Psoas muscle (tissue), 8 donors: Measurements from ENCODE around the gene USP24. TPM values are rescaled to one million over a fixed set of nuclear protein-coding genes. Genes with fewer than 3 reads are reported as not detected.

ENCODE experiments used
- ATAC-seq, 4 donors: fragments of 200-7000 bp; cut with Tn5 transposase; one replicate each; pipeline ENCODE4 v1.9.1; 2020; ENCODE audit warnings: moderate library complexity in 3 of 4, mild to moderate bottlenecking in 2 of 4
- DNase-seq, 2 donors: peaks; one replicate each; pipeline ENCODE4 v3.0.0-alpha.2; 2020
- H3K27ac ChIP-seq: fragments of 200-600 bp; one replicate; pipeline ENCODE4 v1.8.0; 2022
- H3K27me3 ChIP-seq, 3 donors: fragments of 200-600 bp in 1 of 3; one replicate each; pipeline versions ENCODE4 v1.6.1 to v1.8.0; 2013 to 2022; ENCODE audit warnings: low read length in 2 of 3, mild to moderate bottlenecking in 2 of 3, moderate library complexity in 1 of 3; ENCODE audit not compliant: insufficient read depth in 3 of 3
- H3K36me3 ChIP-seq, 2 donors: fragments of 200-600 bp in 1 of 2; one replicate each; pipeline versions ENCODE4 v1.6.1 to v1.8.0; 2013 to 2022; ENCODE audit warnings: low read depth in 1 of 2, mild to moderate bottlenecking in 1 of 2, moderate library complexity in 1 of 2; ENCODE audit not compliant: insufficient read depth in 1 of 2
- H3K4me1 ChIP-seq: fragments of 200-600 bp; one replicate; pipeline ENCODE4 v1.8.0; 2022
- H3K4me3 ChIP-seq: fragments of 200-600 bp; one replicate; pipeline ENCODE4 v1.8.0; 2022; ENCODE audit warnings: mild to moderate bottlenecking
- H3K9me3 ChIP-seq: fragments of 200-600 bp; one replicate; pipeline ENCODE4 v1.8.0; 2022
- CTCF ChIP-seq: fragments of 200-600 bp; IDR thresholded peaks from one replicate; pipeline ENCODE4 v1.8.0; 2022; ENCODE audit warnings: antibody characterized with exemption
- WGBS, 3 donors: extraction: QIAGEN DNeasy Blood & Tissue Kit; methylation state at CpG; one replicate each; pipeline versions ENCODE4 v1.1.6 to v1.1.7; 2013; 5-methylcytosine and 5-hydroxymethylcytosine counted together
- intact Hi-C, 2 donors: fragments of 100-400 bp; cut with DNase I; formaldehyde crosslinking; loops; one replicate each; pipeline versions ENCODE4 v1.11.0 to v1.14.2; 2022
- polyA plus RNA-seq, 3 donors: library from polyadenylated mRNA; stranded (reverse); fragments of 200-250 nt; gene quantifications; one replicate each; pipeline ENCODE4 v1.2.3, GENCODE V29; 2013
- total RNA-seq, 4 donors: library from RNA; stranded (reverse); fragmentation: NEBNext Ultra II Directional in 2 of 4; extraction: Animal tissue kit (Norgen Biotek cat#: 25700) in 2 of 4; gene quantifications; one replicate each; pipeline versions ENCODE4 v1.2.1 to v1.2.4, GENCODE V29; 2021 to 2023
- donor health status: healthy with polysubstance abuse.
- donor health status: DM: no; HTN: no; CAD: no; lungs with moderate emphysema.
- donor health status: Bipolar disorder and iron deficiency.
- donor health status: healthy.
- donor health status: DM: yes; HTN: yes; CAD: no.
- donor health status: DM: no; HTN: no; CAD: no.
- donor health status: DM: no; HTN: no; CAD: no.
- donor health status: DM: yes; HTN: yes; CAD: no.

USP24 gene
- total and polyA plus RNA-seq, 7 donors: 14.6 to 67.9 (median 53.2) TPM

DNA sequence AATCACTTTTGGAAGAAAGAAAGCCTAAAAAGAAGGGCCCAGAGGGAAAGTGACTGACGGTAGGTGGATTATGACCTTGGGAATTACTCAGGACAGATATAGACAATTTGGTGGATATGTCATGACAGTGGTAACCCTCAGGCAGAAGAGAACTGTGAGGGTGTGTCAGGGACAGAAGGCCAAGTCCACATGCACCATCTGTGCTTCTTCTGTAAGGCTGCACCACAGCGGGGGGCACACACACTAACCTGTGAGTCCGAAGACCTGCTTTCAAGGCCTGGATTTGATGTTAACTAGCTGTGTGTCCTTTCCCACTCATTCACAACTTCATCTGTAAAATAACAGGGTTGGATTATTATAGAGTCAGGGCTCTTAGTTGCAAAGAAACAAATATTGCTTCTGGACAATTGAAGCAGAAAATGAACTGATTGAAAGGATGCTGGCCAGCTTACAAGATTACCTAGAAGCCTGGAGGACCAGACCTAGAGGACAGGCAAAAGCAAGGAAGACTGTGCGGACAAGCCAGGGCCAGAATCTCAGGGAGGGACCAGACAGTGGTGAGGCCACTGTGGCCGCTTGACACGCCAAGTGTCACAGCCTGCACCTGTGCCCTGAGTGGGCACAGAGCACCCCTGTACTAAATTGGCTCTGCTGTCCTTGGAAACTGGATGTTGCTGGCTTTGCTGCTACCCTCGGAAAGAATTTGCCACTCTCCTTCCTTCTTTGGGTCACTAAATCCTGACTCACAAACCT, 34.7 kb upstream of the USP24 start:
- Histone ChIP-seq H3K9me3 (no peaks in the 10 kb centered on the region), H3K27me3 (no peaks in the 10 kb centered on the region), H3K27ac (peak overlapping the region; percentile 91), H3K36me3 (no peaks in the 10 kb centered on the region), H3K4me3 (no peak overlapping the region), H3K4me1 (peaks cover 46% of the 10 kb centered on the region)
- 38 to 56% (median 51%) methylated on average over 7 of the region's 7 CpGs for WGBS, 3 donors
- intact Hi-C loops: no loop called here
- ATAC-seq (peak; percentile 43 to 54 (median 48)), DNase-seq (no peak)
- TF ChIP-seq CTCF: no peak

DNA sequence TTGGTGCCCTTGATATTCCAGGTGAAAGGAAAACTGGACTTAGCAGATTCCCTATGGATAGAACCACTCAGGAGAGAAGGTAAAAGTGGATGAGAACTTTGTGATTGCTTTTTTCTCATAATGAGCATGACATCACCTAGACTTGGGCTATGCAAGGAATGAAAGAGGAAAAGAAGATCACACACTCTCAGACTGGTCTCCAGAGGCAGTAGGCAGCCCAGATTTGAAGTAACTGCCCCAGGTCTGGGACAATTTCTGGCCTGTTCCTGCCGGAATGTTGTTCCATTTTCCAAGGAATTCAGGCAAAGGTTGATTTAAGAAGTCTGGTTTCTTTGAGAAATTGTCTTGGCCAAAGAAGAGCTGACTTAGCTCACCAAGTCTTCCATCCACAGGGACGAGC, 31.7 kb upstream of the USP24 start:
- H3K27ac ChIP-seq: no peak overlapping the region
- no peak for TF ChIP-seq CTCF
- H3K27me3 ChIP-seq: no peaks in the 10 kb centered on the region
- intact Hi-C loops: no loop called here
- no peaks in the 10 kb centered on the region for H3K36me3 ChIP-seq
- no peaks in the 10 kb centered on the region for H3K9me3 ChIP-seq
- DNase-seq: no peak
- peaks cover 34% of the 10 kb centered on the region for H3K4me1 ChIP-seq
- no peak overlapping the region for H3K4me3 ChIP-seq
- WGBS, 3 donors: 76 to 89% (median 79%) methylated on average over 2 of the region's 2 CpGs
- ATAC-seq: no peak

DNA sequence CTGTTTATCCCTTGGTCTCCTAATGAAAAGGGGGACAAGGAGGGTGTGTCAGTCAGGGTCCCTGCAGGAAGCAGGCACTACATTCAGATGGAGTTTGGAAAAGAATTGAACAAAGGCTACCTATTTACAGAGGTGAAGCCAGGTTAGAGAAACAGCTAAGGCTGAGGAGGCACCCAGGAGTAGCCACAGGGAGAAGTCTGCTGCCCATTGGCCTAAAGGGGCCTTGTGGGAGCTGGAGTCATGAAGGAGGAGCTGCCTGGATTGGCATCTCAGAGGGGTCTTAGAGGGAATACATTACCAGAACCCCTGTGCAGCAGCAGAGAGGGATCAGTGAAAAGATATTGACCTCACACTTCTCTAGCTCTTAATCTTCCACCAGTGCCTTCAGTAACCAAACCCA, 31.2 kb upstream of the USP24 start:
- TF ChIP-seq CTCF: no peak
- no peak for DNase-seq
- ATAC-seq: no peak
- Histone ChIP-seq H3K9me3 (no peaks in the 10 kb centered on the region), H3K4me3 (no peak overlapping the region), H3K4me1 (peaks cover 30% of the 10 kb centered on the region), H3K27ac (no peak overlapping the region), H3K27me3 (no peaks in the 10 kb centered on the region), H3K36me3 (no peaks in the 10 kb centered on the region)
- intact Hi-C loops: no loop called here

DNA sequence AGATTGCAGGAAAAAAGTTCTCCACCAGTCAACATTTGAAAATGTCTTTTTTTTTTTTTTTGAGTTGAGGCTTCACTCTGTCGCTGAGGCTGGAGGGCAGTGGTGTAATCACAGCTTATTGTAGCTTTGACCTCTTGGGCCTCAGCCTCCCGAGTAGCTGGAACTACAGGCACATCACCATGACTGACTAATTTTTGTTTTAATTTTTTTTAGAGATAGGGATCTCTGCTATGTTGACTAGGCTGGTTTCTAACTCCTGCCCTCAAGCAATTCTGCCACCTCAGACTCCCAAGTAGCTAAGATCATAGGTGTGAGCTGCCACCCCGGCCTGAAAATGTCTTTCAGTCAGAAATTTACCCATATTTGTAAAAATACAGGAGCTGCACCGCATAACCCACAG, 30.6 kb upstream of the USP24 start:
- Histone ChIP-seq H3K9me3 (no peaks in the 10 kb centered on the region), H3K36me3 (no peaks in the 10 kb centered on the region), H3K27me3 (no peaks in the 10 kb centered on the region), H3K27ac (no peak overlapping the region), H3K4me1 (peaks cover 25% of the 10 kb centered on the region), H3K4me3 (no peak overlapping the region)
- ATAC-seq (no peak), DNase-seq (no peak)
- 75 to 85% (median 78%) methylated on average over 4 of the region's 4 CpGs for WGBS, 3 donors
- intact Hi-C loops: no loop called here
- no peak for TF ChIP-seq CTCF
